ENCODE measurements around the gene MBTD1. TPM values are rescaled to one million over a fixed set of nuclear protein-coding genes. Genes with fewer than 3 reads are reported as not detected.

MBTD1 gene
- total RNA-seq, 1 donor from 2014 or later, result 9.3 TPM

GRCh38 chr17:51150932-51151331, 108.9 kb downstream of the MBTD1 start:
- DNase-seq (ENCODE audit: low spot score), result no peak

DNA sequence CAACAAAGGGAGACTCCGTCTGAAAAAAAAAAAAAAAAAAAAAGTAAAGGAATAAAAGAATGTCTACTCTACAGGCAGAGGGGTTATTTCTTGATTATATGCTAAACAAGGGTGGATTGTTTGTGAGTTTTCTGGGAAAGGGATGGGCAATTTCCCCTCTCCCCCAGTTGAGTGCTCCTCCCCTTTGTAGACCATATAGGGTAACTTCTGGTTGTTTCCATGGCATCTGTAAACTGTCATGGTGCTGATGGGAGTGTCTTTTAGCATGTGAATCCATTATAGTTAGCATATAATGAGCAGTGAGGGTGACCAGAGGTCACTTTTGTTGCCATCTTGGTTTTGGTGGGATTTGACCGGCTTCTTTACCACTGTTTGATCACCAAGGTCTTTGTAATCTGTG, 110.7 kb downstream of the MBTD1 start:
- DNase-seq (ENCODE audit: low spot score), result no peak

GRCh38 chr17:51147650-51148049, 112.2 kb downstream of the MBTD1 start:
- DNase-seq (ENCODE audit: low spot score), result no peak

DNA sequence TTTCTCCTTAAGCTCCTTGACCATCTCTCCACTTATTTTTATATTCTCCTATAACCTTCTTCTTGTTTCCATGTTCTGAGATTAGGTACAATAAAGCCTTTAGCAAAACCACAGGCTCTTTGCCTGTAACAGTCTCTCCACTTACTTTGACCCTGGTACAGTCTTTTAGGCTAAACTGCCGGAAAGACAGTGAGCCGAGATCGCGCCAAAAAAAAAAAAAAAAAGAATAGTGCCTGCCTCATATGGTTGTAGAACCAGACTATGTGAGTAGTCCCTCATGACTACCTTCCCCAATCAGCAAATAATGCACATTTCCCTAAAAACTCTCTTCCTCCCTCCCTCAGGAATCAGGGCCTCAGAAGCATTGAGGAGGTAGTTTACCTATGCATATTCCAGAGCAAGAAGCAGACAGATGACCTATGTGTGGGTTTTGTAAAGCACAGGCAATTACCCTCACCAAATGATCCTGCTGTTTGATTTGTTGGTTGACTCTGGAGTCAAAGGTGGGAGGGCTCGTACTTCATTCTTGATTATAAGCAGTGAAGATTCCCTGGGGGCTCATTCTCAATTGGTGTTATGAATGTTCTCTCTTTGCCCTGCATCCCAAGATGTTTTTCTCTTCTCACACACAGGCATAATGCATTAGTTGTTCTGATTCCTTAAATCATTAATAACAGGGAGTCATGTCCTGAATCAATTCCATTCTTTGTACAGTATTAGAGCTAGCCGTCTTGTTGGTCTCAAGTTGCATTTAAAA, 115.4 kb downstream of the MBTD1 start:
- no peak for DNase-seq (ENCODE audit: low spot score)

DNA sequence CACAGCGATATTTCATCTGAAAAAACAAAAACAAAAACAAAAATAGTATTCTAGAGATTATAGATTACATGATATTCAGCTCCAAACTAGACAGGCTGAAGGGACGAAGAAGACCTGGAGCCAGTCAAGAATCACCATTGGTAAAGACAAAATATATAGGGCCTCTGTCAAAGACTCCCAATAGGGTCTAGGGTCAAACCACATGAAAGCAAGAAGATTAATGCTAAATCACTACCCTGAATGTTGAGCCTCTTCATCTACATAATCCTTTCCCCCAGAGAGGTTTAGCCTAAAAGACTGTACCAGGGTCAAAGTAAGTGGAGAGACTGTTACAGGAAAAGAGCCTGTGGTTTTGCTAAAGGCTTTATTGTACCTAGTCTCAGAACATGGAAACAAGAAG, 117.3 kb downstream of the MBTD1 start:
- DNase-seq (ENCODE audit: low spot score), result no peak

DNA sequence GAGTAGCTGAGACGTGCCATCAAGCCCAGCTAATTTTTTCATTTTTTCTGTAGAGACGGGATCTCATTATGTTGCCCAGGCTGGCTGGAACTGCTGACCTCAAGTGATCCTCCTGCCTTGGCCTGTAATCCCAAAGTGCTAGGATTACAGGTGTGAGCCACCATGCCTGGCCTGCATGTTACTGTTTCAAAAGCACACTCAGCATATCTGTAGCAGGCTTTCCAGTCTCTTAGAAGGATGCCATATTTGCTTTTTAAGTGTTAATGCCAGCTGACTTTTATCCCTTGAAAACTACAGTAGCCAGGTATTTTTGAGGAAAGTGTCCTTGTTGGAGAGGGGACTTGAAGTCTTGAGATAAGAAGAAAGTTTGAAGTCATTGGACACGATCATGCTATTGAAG, 123.9 kb downstream of the MBTD1 start:
- DNase-seq (ENCODE audit: low spot score), result no peak

GRCh38 chr17:51133365-51133764, 126.5 kb downstream of the MBTD1 start:
- no peak for DNase-seq (ENCODE audit: low spot score)

DNA sequence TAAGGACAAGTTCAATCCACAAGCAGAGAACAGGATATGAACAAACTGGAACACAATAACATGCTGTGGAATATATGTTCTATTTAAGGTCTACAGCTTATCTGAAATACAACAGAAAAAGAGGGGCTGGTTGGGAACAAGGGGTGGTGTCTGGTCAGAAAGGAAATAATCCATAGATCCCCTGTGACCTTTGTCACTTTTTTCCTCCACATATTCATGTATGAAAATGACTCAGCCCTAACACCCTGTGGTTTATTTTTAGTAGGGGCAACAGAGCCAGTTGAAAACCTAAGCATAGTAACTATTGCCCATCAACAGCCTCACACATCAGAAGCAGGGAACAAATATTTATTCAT, 126.9 kb downstream of the MBTD1 start:
- no peak for DNase-seq (ENCODE audit: low spot score)

DNA sequence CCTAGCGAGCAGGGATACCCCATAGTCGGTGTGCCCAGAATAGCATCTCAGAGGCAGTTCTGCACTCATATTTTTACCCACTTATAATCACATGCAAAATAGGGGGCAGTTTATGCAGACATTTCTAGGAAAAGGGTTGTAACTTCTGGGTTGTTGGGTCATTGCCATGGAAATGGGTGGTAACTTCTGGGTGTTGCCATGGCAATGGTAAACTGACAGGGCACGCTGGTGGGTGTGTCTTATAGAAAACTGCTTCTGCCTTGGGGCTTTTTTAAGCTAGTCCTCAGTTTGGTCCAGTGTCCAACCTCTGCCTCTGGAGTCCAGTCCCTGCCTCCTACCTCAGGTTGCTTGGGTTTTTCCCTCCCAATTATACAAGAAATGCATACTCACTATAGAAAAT, 131.8 kb downstream of the MBTD1 start:
- no peak for DNase-seq (ENCODE audit: low spot score)

Other genes with a start within 250 kb of the MBTD1 start
- 99.6 TPM for gene SPAG9, start 139.2 kb downstream of the MBTD1 start, total RNA-seq
- 118 TPM for gene NME1, start 106.5 kb downstream of the MBTD1 start, total RNA-seq
- 508 TPM for gene NME2, start 93.6 kb downstream of the MBTD1 start, total RNA-seq
- 21.5 TPM for gene UTP18, start 497 bp upstream of the MBTD1 start, total RNA-seq

Data from mesenteric fat pad (tissue), 1 donor.